B cell (primary cell): Measurements from ENCODE around the gene FXYD4. TPM values are rescaled to one million over a fixed set of nuclear protein-coding genes. Genes with fewer than 3 reads are reported as not detected.

Experiments used
- ATAC-seq: fragments of 200-7000 bp; cut with Tn5 transposase; one replicate; pipeline ENCODE4 v1.10.0; 2021; ENCODE audit warnings: low read depth, mild to moderate bottlenecking, moderate number of reproducible peaks, moderate library complexity
- CTCF ChIA-PET: fragments of 350-600 bp; sonication (Branson Sonifier 250); formaldehyde crosslinking; loops from one replicate; lab custom pipeline; 2021; ENCODE audit warnings: antibody characterized with exemption, inconsistent platforms; lab: Charles Lee
- POLR2A ChIA-PET: fragments of 350-600 bp; sonication (Branson Sonifier 250); formaldehyde crosslinking; loops from one replicate; lab custom pipeline; 2021; ENCODE audit warnings: antibody characterized with exemption; lab: Charles Lee
- DNase-seq: peaks from one replicate; pipeline ENCODE4 v3.0.0; 2013
- H2AFZ ChIP-seq: 2 replicates; pipeline ENCODE4 v1.6.1; 2012; ENCODE audit warnings: mild to moderate bottlenecking, low read depth, low read length; ENCODE audit not compliant: insufficient read depth, poor library complexity, severe bottlenecking
- H3K27ac ChIP-seq, 2 donors: 1 replicate in 1 of 2; 2 replicates in 1 of 2; pipeline ENCODE4 v1.5.1; 2012 to 2013; ENCODE audit warnings: low read length in 2 of 2, mild to moderate bottlenecking in 2 of 2, moderate library complexity in 1 of 2
- H3K27me3 ChIP-seq, 4 experiments: fragments of 200-600 bp in 1 of 4; sonication (generic) in 1 of 4; replicated peaks in 1 of 4; 1 replicate in 2 of 4; 2 replicates in 2 of 4; pipeline versions ENCODE4 v1.6.1 to v1.7.0; 2013 to 2016; ENCODE audit warnings: low read length in 3 of 4, mild to moderate bottlenecking in 2 of 4, mixed read lengths in 1 of 4, moderate library complexity in 1 of 4; ENCODE audit not compliant: insufficient read depth in 4 of 4, control insufficient read depth in 3 of 4; ENCODE audit errors: control extremely low read depth in 1 of 4
- H3K36me3 ChIP-seq, 2 experiments: replicated peaks in 1 of 2; 1 replicate in 1 of 2; 2 replicates in 1 of 2; pipeline versions ENCODE4 v1.6.1 to v1.7.1; 2013; ENCODE audit warnings: low read length in 1 of 2; ENCODE audit not compliant: insufficient read depth in 2 of 2, control insufficient read depth in 1 of 2; ENCODE audit errors: control extremely low read depth in 1 of 2, extremely low read depth in 1 of 2
- H3K4me1 ChIP-seq, 2 donors: fragments of 200-600 bp in 1 of 2; sonication (generic) in 1 of 2; 1 replicate in 1 of 2; 2 replicates in 1 of 2; pipeline versions ENCODE4 v1.5.1 to v1.6.1; 2013 to 2017; ENCODE audit warnings: low read length in 2 of 2; ENCODE audit not compliant: control insufficient read depth in 2 of 2, insufficient read depth in 2 of 2
- H3K4me2 ChIP-seq: replicated peaks from 2 replicates; pipeline ENCODE3; 2012; ENCODE audit warnings: mild to moderate bottlenecking, low read depth, low read length; ENCODE audit not compliant: poor library complexity, severe bottlenecking
- H3K4me3 ChIP-seq, 5 experiments: fragments of 200-600 bp in 1 of 5; sonication (generic) in 1 of 5; 1 replicate in 3 of 5; 2 replicates in 2 of 5; pipeline versions ENCODE4 v1.5.1 to v1.7.0; 2011 to 2016; ENCODE audit warnings: low read length in 4 of 5, mild to moderate bottlenecking in 4 of 5, low read depth in 2 of 5, control low read depth in 1 of 5, moderate library complexity in 1 of 5; ENCODE audit not compliant: insufficient read depth in 1 of 5; ENCODE audit errors: control extremely low read depth in 1 of 5, extremely low read depth in 1 of 5
- H3K79me2 ChIP-seq: fragments of 200-600 bp; sonication (generic); one replicate; pipeline ENCODE4 v1.6.0; 2016; ENCODE audit warnings: low read length; ENCODE audit not compliant: control insufficient read depth, insufficient read depth
- H3K9ac ChIP-seq: fragments of 200-600 bp; sonication (generic); 2 replicates; pipeline ENCODE4 v1.6.1; 2017; ENCODE audit warnings: mild to moderate bottlenecking, low read length, moderate library complexity
- H3K9me3 ChIP-seq, 3 donors: one replicate each; pipeline versions ENCODE4 v1.6.1 to v1.7.1; 2013; ENCODE audit warnings: low read length in 2 of 3; ENCODE audit not compliant: control insufficient read depth in 2 of 3, insufficient read depth in 1 of 3; ENCODE audit errors: control extremely low read depth in 1 of 3
- H4K20me1 ChIP-seq: 2 replicates; pipeline ENCODE4 v1.6.0; 2012; ENCODE audit warnings: mild to moderate bottlenecking, low read length; ENCODE audit not compliant: insufficient read depth, control insufficient read depth, poor library complexity, severe bottlenecking
- H3K27ac Mint-ChIP-seq: one replicate; pipeline ENCODE4 v1.8.0; 2021; ENCODE audit warnings: mixed read lengths
- H3K27me3 Mint-ChIP-seq: one replicate; pipeline ENCODE4 v1.8.0; 2021; ENCODE audit warnings: mixed read lengths
- H3K4me1 Mint-ChIP-seq: one replicate; pipeline ENCODE4 v1.8.0; 2021; ENCODE audit warnings: mixed read lengths
- H3K4me3 Mint-ChIP-seq: one replicate; pipeline ENCODE4 v1.8.0; 2021; ENCODE audit warnings: mixed read lengths
- H3K9me3 Mint-ChIP-seq: one replicate; pipeline ENCODE4 v1.8.0; 2022; ENCODE audit warnings: mixed read lengths; ENCODE audit not compliant: insufficient read depth
- EZH2 ChIP-seq: IDR thresholded peaks from 2 replicates; pipeline ENCODE4 v1.6.1; 2012; ENCODE audit warnings: borderline replicate concordance, low read depth, mild to moderate bottlenecking, moderate library complexity, low read length; ENCODE audit not compliant: insufficient read depth, poor library complexity, severe bottlenecking
- WGBS: methylation state at CpG from one replicate; pipeline ENCODE4 v1.1.5; 2013; ENCODE audit warnings: missing lambda C conversion rate; ENCODE audit not compliant: insufficient coverage; 5-methylcytosine and 5-hydroxymethylcytosine counted together
- intact Hi-C: fragments of 100-400 bp; cut with micrococcal nuclease; formaldehyde crosslinking; loops from one replicate; pipeline ENCODE4 v1.10.0; 2022
- polyA plus RNA-seq: library from polyadenylated mRNA; depleted of rRNA; stranded (reverse); fragments of >200 nt; gene quantifications from 2 replicates; pipeline ENCODE4 v1.2.3, GENCODE V29; 2012
- total RNA-seq, 2 donors: library from RNA; stranded (reverse); fragments of 120-200 nt in 1 of 2; gene quantifications; 1 replicate in 1 of 2; 2 replicates in 1 of 2; pipeline versions ENCODE4 v1.2.3 to v1.2.4, GENCODE V29; 2013 to 2022
- TF ChIP-seq, protein P1 (sequence below): fragments of 200-600 bp; IDR thresholded peaks from one replicate; pipeline ENCODE4 v1.8.0; 2022; ENCODE audit warnings: antibody characterized with exemption, mild to moderate bottlenecking

Gene FXYD4
- total and polyA plus RNA-seq, 2 donors (not counting 1 experiment from before 2014, with no cell fraction given): not detected

DNA sequence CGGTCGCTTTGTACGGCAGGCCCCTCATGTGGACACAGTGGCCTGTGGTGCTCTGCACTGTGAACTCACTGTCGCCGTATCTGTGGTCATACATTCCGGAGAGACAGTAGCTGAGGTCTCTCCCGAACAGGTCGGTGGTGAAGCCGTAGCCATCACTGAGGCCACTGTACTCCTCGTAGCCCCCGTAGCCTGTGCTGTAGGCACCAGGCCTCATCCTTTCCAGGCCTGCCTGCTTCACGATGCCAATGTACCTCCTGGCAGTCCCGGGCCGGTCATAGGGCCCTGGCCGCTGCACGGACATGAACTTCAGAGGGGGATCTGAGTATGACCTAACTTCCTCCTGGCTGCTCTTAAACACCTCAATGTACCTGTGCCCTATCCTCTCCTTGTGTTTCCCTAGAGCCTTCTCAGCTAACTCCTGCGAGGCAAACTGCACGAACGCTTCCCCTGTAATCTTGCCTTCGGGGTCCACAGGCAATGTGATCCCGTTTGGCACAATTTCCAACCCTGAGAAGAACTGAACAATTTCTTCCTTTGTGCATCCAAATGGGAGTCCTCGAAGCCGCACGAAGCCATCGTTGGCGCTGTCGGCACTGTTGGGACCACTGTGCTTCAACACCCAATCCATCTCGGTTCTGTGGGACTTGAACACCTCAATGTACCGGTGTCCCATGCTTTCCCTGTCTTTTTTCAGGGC, 15.7 kb downstream of the FXYD4 start:
- peak overlapping the region; percentile 32 for H3K27ac Mint-ChIP-seq
- ATAC-seq: no peak
- no peak overlapping the region for H3K9ac ChIP-seq
- H3K27me3 Mint-ChIP-seq: no peaks in the 10 kb centered on the region
- ChIA-PET CTCF (interaction anchor here (0.6 kb wide), 1 partner anchor 179 kb away, joined by 3 read pairs; no protein-coding TSS in a partner anchor), POLR2A (no interaction called here)
- no peak for DNase-seq
- no peak overlapping the region for H2AFZ ChIP-seq
- TF ChIP-seq, protein P1, sequence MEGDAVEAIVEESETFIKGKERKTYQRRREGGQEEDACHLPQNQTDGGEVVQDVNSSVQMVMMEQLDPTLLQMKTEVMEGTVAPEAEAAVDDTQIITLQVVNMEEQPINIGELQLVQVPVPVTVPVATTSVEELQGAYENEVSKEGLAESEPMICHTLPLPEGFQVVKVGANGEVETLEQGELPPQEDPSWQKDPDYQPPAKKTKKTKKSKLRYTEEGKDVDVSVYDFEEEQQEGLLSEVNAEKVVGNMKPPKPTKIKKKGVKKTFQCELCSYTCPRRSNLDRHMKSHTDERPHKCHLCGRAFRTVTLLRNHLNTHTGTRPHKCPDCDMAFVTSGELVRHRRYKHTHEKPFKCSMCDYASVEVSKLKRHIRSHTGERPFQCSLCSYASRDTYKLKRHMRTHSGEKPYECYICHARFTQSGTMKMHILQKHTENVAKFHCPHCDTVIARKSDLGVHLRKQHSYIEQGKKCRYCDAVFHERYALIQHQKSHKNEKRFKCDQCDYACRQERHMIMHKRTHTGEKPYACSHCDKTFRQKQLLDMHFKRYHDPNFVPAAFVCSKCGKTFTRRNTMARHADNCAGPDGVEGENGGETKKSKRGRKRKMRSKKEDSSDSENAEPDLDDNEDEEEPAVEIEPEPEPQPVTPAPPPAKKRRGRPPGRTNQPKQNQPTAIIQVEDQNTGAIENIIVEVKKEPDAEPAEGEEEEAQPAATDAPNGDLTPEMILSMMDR: no peak
- no peak for TF ChIP-seq EZH2
- H3K4me1 ChIP-seq: peaks cover 11 to 13% of the 10 kb centered on the region in 2 donors
- H3K9me3 ChIP-seq: no peaks in the 10 kb centered on the region
- H3K4me2 ChIP-seq: no peak overlapping the region
- peaks cover 69% of the 10 kb centered on the region for H4K20me1 ChIP-seq
- H3K27me3 ChIP-seq: no peaks in the 10 kb centered on the region
- peaks cover 19 to 59% of the 10 kb centered on the region in 2 experiments for H3K36me3 ChIP-seq
- 98% methylated on average over 29 of the region's 29 CpGs for WGBS
- intact Hi-C loops: no loop called here
- no peak overlapping the region for H3K4me3 ChIP-seq
- H3K79me2 ChIP-seq: peaks cover 38% of the 10 kb centered on the region
- no peak overlapping the region for H3K4me3 Mint-ChIP-seq
- no peaks in the 10 kb centered on the region for H3K9me3 Mint-ChIP-seq
- peak overlapping the region in 1 of 2 donors; percentile 50 for H3K27ac ChIP-seq
- peaks cover 42% of the 10 kb centered on the region for H3K4me1 Mint-ChIP-seq

DNA sequence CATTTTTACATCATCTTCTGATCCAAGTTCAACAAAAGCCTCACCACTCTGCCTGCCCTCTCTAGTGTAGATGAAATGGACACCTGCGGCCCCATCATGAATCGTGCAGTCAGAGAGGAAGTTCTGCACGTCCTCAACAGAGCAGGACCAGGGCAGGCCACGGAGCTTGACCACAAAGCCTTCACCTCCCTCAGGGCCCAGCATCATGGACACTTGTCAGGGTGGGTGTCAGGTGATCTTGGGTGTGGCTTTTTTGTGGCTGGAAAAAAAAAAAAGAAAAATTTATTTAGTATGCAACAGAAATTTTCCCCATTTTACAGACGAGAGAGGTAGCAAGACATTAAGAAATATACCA, 16.2 kb downstream of the FXYD4 start:
- Histone ChIP-seq H2AFZ (no peak overlapping the region), H4K20me1 (peaks cover 75% of the 10 kb centered on the region), H3K9ac (no peak overlapping the region), H3K27me3 (no peaks in the 10 kb centered on the region), H3K4me1 (peaks cover 11 to 15% of the 10 kb centered on the region in 2 donors), H3K4me2 (no peak overlapping the region), H3K9me3 (no peaks in the 10 kb centered on the region), H3K79me2 (peaks cover 43% of the 10 kb centered on the region), H3K27ac (peak overlapping the region in 1 of 2 donors; percentile 50), H3K36me3 (peaks cover 20 to 64% of the 10 kb centered on the region in 2 experiments), H3K4me3 (no peak overlapping the region)
- DNase-seq (no peak), ATAC-seq (no peak)
- no peak for TF ChIP-seq EZH2
- TF ChIP-seq, protein P1: no peak
- ChIA-PET POLR2A (no interaction called here), CTCF (interaction anchor here (0.6 to 0.7 kb wide), 3 partner anchors 48 to 178 kb away, joined by 3 to 4 read pairs (median 3); no protein-coding TSS in a partner anchor)
- Mint-ChIP-seq H3K27ac (peak overlapping the region; percentile 60), H3K27me3 (no peaks in the 10 kb centered on the region), H3K4me1 (peaks cover 42% of the 10 kb centered on the region), H3K9me3 (no peaks in the 10 kb centered on the region), H3K4me3 (no peak overlapping the region)
- intact Hi-C loops: no loop called here
- WGBS: 24% methylated on average over 3 of the region's 5 CpGs
